GM10266 (cell line): ENCODE data around the gene OR52N5.

ENCODE experiments used
- DNase-seq: peaks from one replicate; pipeline ENCODE4 v3.0.0; 2012; ENCODE audit errors: extremely low spot score
- TF ChIP-seq, protein P1 (sequence below): IDR thresholded peaks from 2 replicates; pipeline ENCODE4 v1.5.1; 2012; ENCODE audit warnings: mild to moderate bottlenecking, low read depth; ENCODE audit not compliant: control insufficient read depth, insufficient read depth; ENCODE audit errors: missing control alignments

The OR52N5 gene

GRCh38 chr11:5726351-5726750 is 56.8 kb downstream of the OR52N5 start:
- DNase-seq, result no peak
- TF ChIP-seq, protein P1, sequence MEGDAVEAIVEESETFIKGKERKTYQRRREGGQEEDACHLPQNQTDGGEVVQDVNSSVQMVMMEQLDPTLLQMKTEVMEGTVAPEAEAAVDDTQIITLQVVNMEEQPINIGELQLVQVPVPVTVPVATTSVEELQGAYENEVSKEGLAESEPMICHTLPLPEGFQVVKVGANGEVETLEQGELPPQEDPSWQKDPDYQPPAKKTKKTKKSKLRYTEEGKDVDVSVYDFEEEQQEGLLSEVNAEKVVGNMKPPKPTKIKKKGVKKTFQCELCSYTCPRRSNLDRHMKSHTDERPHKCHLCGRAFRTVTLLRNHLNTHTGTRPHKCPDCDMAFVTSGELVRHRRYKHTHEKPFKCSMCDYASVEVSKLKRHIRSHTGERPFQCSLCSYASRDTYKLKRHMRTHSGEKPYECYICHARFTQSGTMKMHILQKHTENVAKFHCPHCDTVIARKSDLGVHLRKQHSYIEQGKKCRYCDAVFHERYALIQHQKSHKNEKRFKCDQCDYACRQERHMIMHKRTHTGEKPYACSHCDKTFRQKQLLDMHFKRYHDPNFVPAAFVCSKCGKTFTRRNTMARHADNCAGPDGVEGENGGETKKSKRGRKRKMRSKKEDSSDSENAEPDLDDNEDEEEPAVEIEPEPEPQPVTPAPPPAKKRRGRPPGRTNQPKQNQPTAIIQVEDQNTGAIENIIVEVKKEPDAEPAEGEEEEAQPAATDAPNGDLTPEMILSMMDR, result no peak
